Heart left ventricle (tissue), 16 donors: ENCODE measurements around the gene JOSD2. TPM values are rescaled to one million over a fixed set of nuclear protein-coding genes. Genes with fewer than 3 reads are reported as not detected.

Source experiments
- ATAC-seq, 4 donors: fragments of 200-7000 bp; cut with Tn5 transposase; one replicate each; pipeline ENCODE4 v1.9.1; 2020 to 2022; ENCODE audit warnings: moderate library complexity in 4 of 4, mild to moderate bottlenecking in 3 of 4, moderate number of reproducible peaks in 1 of 4
- DNase-seq, 5 donors: peaks; one replicate each; pipeline ENCODE4 v3.0.0-alpha.2; 2020
- H3K27ac ChIP-seq, 12 donors: fragments of 200-600 bp; sonication (generic) in 4 of 12; one replicate each; pipeline versions ENCODE4 v1.5.0 to v1.8.0; 2016 to 2022; ENCODE audit warnings: mild to moderate bottlenecking in 2 of 12
- H3K27me3 ChIP-seq, 9 donors: fragments of 200-600 bp; sonication (generic) in 2 of 9; one replicate each; pipeline versions ENCODE4 v1.5.1 to v1.8.0; 2016 to 2022; ENCODE audit warnings: mild to moderate bottlenecking in 3 of 9
- H3K36me3 ChIP-seq, 9 donors: fragments of 200-600 bp; sonication (generic) in 2 of 9; one replicate each; pipeline versions ENCODE4 v1.5.0 to v1.8.0; 2018 to 2022; ENCODE audit warnings: mild to moderate bottlenecking in 2 of 9
- H3K4me1 ChIP-seq, 12 donors: fragments of 200-600 bp; sonication (generic) in 4 of 12; one replicate each; pipeline versions ENCODE4 v1.5.0 to v1.8.0; 2016 to 2022; ENCODE audit warnings: mild to moderate bottlenecking in 3 of 12
- H3K4me3 ChIP-seq, 12 donors: fragments of 200-600 bp; sonication (generic) in 4 of 12; one replicate each; pipeline versions ENCODE4 v1.5.0 to v1.8.0; 2017 to 2022; ENCODE audit warnings: mild to moderate bottlenecking in 9 of 12, moderate library complexity in 4 of 12
- H3K9me3 ChIP-seq, 12 donors: fragments of 200-600 bp; sonication (generic) in 4 of 12; one replicate each; pipeline versions ENCODE4 v1.5.0 to v1.8.0; 2016 to 2022; ENCODE audit warnings: mild to moderate bottlenecking in 1 of 12
- CTCF ChIP-seq, 12 donors: fragments of 200-600 bp; sonication (generic) in 4 of 12; IDR thresholded peaks; one replicate each; pipeline versions ENCODE4 v1.5.0 to v1.8.0; 2018 to 2022; ENCODE audit warnings: antibody characterized with exemption in 12 of 12, mild to moderate bottlenecking in 5 of 12
- POLR2A ChIP-seq, 2 donors: fragments of 450-650 bp; IDR thresholded peaks; one replicate each; pipeline ENCODE4 v1.6.1; 2017; ENCODE audit warnings: antibody characterized with exemption in 2 of 2, mild to moderate bottlenecking in 2 of 2, moderate library complexity in 2 of 2
- WGBS, 4 donors: extraction: QIAGEN DNeasy Blood & Tissue Kit in 2 of 4; methylation state at CpG; one replicate each; pipeline versions ENCODE4 v1.1.5 to v1.1.7; 2013 to 2018; 5-methylcytosine and 5-hydroxymethylcytosine counted together
- intact Hi-C, 10 donors: fragments of 100-400 bp; cut with DNase I; formaldehyde crosslinking; loops; one replicate each; pipeline versions ENCODE4 v1.11.1 to v1.14.2; 2022
- polyA plus RNA-seq, 2 donors: library from polyadenylated mRNA; stranded (reverse); fragments of 200-250 nt; gene quantifications; one replicate each; pipeline ENCODE4 v1.2.3, GENCODE V29; 2013
- total RNA-seq, 9 donors: library from RNA; depleted of rRNA in 2 of 9; stranded (reverse); fragments of >200 nt in 2 of 9; fragmentation: NEBNext Ultra II Directional in 3 of 9; extraction: Animal tissue kit (Norgen Biotek cat#: 25700) in 3 of 9; gene quantifications; one replicate each; pipeline versions ENCODE4 v1.1.0 to v1.2.4, GENCODE V29; 2016 to 2023
- donor health status: ischemic (EF 13 %, LVEDD 7.1; RV severe dilation, severe dysfunction).
- donor health status: healthy with polysubstance abuse.
- donor health status: DM: no; HTN: yes; CAD: no.
- donor health status: DM: no; HTN: no; CAD: no.
- donor health status: ischemic (EF 25% LVEDD 6.9; RV normal size, moderate dysfunction).
- donor health status: ischemic (EF 25% LVEDD 5.7; RV mildly dilated, moderate dysfunction).
- donor health status: healthy.
- donor health status: DM: yes; HTN: yes; CAD: no.
- donor health status: ischemic (EF 35%, LVEDD 5.7; RV mildly dilated, moderate dysfunction).
- donor health status: nonischemic (EF 11% LVEDD 7.7; RV severe dilation, severe dysfunction).
- donor health status: DM: yes; HTN: yes; CAD: no.
- donor health status: PGD.
- donor health status: ischemic (EF 29% LVEDD 5.4; RV normal size, mild dysfunction).
- donor health status: nonischemic (EF 23%, LVEDD 6.1; RV moderate dilation, normal function).

The JOSD2 gene
- total and polyA plus RNA-seq, 11 donors, result 18.7 to 49.7 (median 30.8) TPM

- Histone ChIP-seq H3K27me3 (peaks cover 0 to 8% (median 0%) of the 10 kb centered on the region in 9 donors), H3K9me3 (no peaks in the 10 kb centered on the region), H3K4me1 (no peaks in the 10 kb centered on the region), H3K27ac (no peak overlapping the region), H3K4me3 (no peak overlapping the region), H3K36me3 (no peaks in the 10 kb centered on the region)
- DNase-seq (no peak), ATAC-seq (no peak)
- TF ChIP-seq CTCF (IDR thresholded peaks at IDR 0.05), result no peak
- no peak for TF ChIP-seq POLR2A (IDR thresholded peaks at IDR 0.05)
- 63 to 77% (median 76%) methylated on average over 18 of the region's 18 CpGs for WGBS, 4 donors
- intact Hi-C loops, result no loop called here
Observed at GRCh38 chr19:50467566-50467965, 43.4 kb downstream of the JOSD2 start.

- H3K4me1 ChIP-seq, result no peaks in the 10 kb centered on the region
- no peak for TF ChIP-seq POLR2A (IDR thresholded peaks at IDR 0.05)
- TF ChIP-seq CTCF (IDR thresholded peaks at IDR 0.05), result no peak
- 83 to 92% (median 85%) methylated on average over 10 to 11 of the region's 11 CpGs for WGBS, 4 donors
- no peaks in the 10 kb centered on the region for H3K36me3 ChIP-seq
- no peaks in the 10 kb centered on the region for H3K9me3 ChIP-seq
- H3K27ac ChIP-seq, result no peak overlapping the region
- DNase-seq (no peak), ATAC-seq (no peak)
- peaks cover 0 to 11% (median 0%) of the 10 kb centered on the region in 9 donors for H3K27me3 ChIP-seq
- no peak overlapping the region for H3K4me3 ChIP-seq
- intact Hi-C loops, result no loop called here
Observed at GRCh38 chr19:50466706-50467039, 44.3 kb downstream of the JOSD2 start.

GRCh38 chr19:50465986-50466705 lies 44.8 kb downstream of the JOSD2 start:
- DNase-seq, result peak in 1 of 5 donors; percentile 20
- Histone ChIP-seq H3K4me3 (no peak overlapping the region), H3K4me1 (no peaks in the 10 kb centered on the region), H3K9me3 (no peaks in the 10 kb centered on the region), H3K36me3 (no peaks in the 10 kb centered on the region), H3K27me3 (peaks cover 0 to 16% (median 0%) of the 10 kb centered on the region in 9 donors), H3K27ac (no peak overlapping the region)
- ATAC-seq, result no peak
- intact Hi-C loops, result no loop called here
- TF ChIP-seq POLR2A (IDR thresholded peaks at IDR 0.05) (no peak), CTCF (IDR thresholded peaks at IDR 0.05) (peak in 2 of 12 donors; percentile 11 to 27)
- 47 to 58% (median 54%) methylated on average over 26 to 29 of the region's 29 CpGs for WGBS, 4 donors

GRCh38 chr19:50465000-50465399 lies 46.0 kb downstream of the JOSD2 start:
- no peaks in the 10 kb centered on the region for H3K4me1 ChIP-seq
- TF ChIP-seq CTCF (IDR thresholded peaks at IDR 0.05) (no peak), POLR2A (IDR thresholded peaks at IDR 0.05) (no peak)
- H3K27me3 ChIP-seq, result peaks cover 0 to 23% (median 4%) of the 10 kb centered on the region in 9 donors
- DNase-seq, result peak in 1 of 5 donors; percentile 2
- WGBS, 4 donors, result 82 to 89% (median 85%) methylated on average over 11 to 13 of the region's 13 CpGs
- ATAC-seq, result no peak
- no peak overlapping the region for H3K4me3 ChIP-seq
- no peaks in the 10 kb centered on the region for H3K36me3 ChIP-seq
- no peak overlapping the region for H3K27ac ChIP-seq
- H3K9me3 ChIP-seq, result no peaks in the 10 kb centered on the region
- intact Hi-C loops, result loop anchor here in 3 of 10 donors (5.0 kb wide), 1 partner anchor 98 kb away; the partner anchor contains the start of gene NAPSA (in 3 of the 3)
